Measurements from ENCODE around the gene ADCYAP1R1.

The ADCYAP1R1 gene

DNA sequence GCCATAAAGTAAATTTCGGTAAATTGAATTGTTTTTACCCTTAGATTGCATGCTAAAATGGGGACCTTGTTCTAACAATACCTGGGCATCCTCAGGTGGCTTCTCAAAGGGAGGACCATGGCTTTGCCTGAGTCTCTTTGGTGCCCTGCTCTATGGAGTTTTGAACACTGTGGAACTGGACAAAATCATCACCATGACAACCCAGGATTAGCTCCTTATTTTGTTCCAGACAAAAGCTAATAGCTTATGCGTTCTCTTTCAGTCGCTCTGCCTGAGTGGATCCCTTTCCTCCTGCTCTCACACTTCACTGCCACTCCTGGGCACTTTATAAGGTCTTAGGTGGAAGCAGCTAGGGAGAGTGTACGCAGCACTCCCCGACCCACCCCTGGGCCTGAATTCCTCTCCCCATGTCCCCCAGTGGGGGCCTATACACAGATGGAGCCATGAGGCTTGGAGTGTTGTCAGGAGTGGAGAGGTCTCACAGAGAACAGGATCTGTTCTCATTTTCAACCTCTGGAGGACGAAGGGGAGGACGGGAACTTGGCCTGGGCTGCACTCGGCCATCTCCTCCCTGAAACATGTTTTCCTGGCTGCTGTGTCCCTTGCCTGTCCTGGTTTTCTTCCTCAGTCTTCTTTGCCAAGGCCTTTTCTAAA, 19.0 kb downstream of the ADCYAP1R1 start:
- no peak for TF ChIP-seq TAF1 (IDR thresholded peaks at IDR 0.05; ENCODE audit: borderline replicate concordance, low read depth, low read length)
- no peak for TF ChIP-seq POLR2A (IDR thresholded peaks at IDR 0.05; ENCODE audit: low read depth, low read length)
- no peak for TF ChIP-seq POLR2AphosphoS5 (IDR thresholded peaks at IDR 0.05; ENCODE audit: low read depth, low read length)
- no peak for DNase-seq (ENCODE audit: insufficient read length)
- no peak for FAIRE-seq

DNA sequence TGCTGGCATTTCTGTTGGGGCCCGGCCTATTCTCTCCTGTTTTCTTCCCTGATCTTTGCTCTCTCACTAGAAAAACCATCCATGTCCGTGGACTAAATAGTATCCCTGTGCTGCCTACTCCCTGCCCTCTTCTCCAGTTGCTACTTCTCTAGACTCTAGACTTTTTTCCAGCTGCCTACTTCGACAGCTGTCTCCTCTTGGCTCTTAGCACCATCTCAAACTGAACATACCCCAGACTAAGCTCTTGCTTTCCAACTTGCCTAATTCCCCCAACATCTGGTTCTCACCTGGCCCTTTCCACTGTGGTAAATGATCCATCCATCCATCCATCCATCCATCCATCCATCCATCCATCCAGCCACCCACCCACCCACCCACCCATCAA, 19.5 kb downstream of the ADCYAP1R1 start:
- no peak for FAIRE-seq
- TF ChIP-seq POLR2AphosphoS5 (IDR thresholded peaks at IDR 0.05; ENCODE audit: low read depth, low read length) = no peak
- DNase-seq (ENCODE audit: insufficient read length) = no peak

DNA sequence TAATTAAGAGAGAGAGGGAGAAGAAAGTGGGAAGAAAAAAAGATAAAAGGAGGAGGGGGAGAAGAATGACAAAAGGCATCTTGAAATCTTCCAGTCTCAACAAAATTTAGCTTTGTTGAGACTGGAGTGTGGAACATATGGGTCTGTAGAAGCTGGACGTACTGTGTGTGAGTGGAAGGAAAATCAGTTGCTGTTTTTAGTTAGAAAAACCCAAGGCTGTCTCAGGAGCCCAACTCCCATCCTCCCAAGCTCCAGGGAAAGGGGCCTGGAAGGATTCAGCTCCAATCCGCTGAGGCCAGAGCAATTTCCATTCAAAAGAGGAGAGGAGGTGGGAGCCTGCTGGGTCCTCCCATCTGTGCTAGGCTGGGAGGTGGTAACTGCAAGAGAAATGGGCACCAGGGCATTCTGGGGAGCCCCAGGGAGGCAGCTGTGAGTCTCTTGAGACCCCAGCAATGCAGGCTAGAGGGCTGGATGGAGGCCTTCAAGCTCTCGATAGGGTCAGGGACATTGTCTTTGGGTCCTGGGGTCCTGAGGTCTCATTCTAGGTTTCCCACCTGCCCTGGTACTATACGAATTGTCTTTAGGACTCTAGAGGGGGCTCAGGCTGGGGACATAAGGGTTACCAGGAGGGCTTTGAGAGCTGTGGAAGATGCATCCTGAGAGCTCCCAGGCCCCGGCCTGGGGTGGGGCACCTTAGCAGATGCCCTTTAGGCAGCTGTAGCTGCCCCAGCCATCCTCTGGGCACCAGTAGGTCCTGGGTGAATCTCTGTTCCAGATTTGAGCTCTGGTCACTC, 21.4 kb downstream of the ADCYAP1R1 start:
- FAIRE-seq = no peak
- DNase-seq (ENCODE audit: insufficient read length) = no peak
- TF ChIP-seq POLR2AphosphoS5 (IDR thresholded peaks at IDR 0.05; ENCODE audit: low read depth, low read length) (no peak), POLR2A (IDR thresholded peaks at IDR 0.05; ENCODE audit: low read depth, low read length) (no peak), TAF1 (IDR thresholded peaks at IDR 0.05; ENCODE audit: borderline replicate concordance, low read depth, low read length) (no peak)

DNA sequence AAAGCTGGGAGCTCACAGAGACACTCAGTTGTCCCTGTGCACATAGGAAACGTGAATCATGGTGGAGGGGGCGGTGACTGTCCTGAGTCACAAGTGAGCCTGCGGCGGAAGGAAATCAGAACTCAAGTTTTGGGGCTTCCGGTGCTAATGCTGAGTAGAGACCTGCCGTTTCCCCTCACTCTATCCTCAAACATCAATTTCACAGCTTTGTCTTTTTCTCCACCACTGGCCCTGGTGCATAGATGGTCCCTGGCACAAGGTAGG, 21.9 kb downstream of the ADCYAP1R1 start:
- TF ChIP-seq POLR2AphosphoS5 (IDR thresholded peaks at IDR 0.05; ENCODE audit: low read depth, low read length) = no peak
- no peak for TF ChIP-seq POLR2A (IDR thresholded peaks at IDR 0.05; ENCODE audit: low read depth, low read length)
- TF ChIP-seq TAF1 (IDR thresholded peaks at IDR 0.05; ENCODE audit: borderline replicate concordance, low read depth, low read length) = no peak
- DNase-seq (ENCODE audit: insufficient read length) (no peak), FAIRE-seq (no peak)

DNA sequence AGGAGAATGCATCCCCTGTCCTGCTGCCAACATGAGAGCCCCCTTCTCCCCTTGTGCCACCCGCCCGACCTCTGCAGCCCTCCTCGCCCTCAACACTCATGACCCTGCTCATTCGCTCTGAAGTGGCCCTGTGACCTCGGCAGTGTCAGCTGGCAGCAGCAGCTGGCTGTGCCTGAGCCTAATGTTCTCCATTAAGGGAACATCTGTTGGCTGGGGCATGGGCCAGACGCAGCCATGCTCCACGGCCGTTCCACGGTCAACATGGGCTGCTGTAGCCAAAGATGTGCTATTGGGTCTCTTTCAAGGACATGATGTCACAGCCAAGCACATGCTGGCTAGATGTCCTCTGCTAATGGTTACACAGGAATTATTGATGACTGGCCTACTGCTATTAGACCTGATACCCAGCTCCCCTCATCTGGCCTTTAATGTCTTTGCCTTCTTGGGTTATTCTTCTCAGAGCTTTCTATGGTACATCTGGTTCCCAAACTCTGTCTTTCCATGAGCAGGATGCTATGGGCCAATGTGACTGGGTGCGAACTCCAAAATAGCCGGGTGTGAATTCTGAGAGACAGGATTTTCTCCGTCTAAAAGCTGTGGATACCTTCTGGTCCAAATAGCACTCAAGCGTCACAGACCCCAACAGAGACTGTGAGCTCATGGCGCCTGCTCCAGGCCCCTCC, 22.4 kb downstream of the ADCYAP1R1 start:
- DNase-seq (ENCODE audit: insufficient read length) (no peak), FAIRE-seq (no peak)
- TF ChIP-seq POLR2AphosphoS5 (IDR thresholded peaks at IDR 0.05; ENCODE audit: low read depth, low read length) (no peak), POLR2A (IDR thresholded peaks at IDR 0.05; ENCODE audit: low read depth, low read length) (no peak), TAF1 (IDR thresholded peaks at IDR 0.05; ENCODE audit: borderline replicate concordance, low read depth, low read length) (no peak)

DNA sequence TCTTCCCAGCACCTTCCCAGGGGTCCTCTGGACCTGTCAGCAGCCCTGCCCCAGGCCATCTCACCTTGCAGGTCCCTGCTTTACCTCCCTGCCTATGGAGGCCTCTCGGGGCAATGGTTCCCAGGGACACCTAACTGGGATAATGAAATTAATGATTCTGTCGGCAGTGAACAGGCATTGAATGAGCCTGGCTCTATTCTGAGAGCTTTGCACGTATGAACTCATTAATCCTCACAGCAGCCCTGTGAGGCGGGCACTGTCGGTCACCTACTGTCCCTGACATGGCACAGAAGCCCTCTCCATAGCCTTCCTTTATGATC, 22.9 kb downstream of the ADCYAP1R1 start:
- FAIRE-seq = no peak
- DNase-seq (ENCODE audit: insufficient read length) = no peak
- no peak for TF ChIP-seq POLR2A (IDR thresholded peaks at IDR 0.05; ENCODE audit: low read depth, low read length)
- TF ChIP-seq POLR2AphosphoS5 (IDR thresholded peaks at IDR 0.05; ENCODE audit: low read depth, low read length) = no peak
- TF ChIP-seq TAF1 (IDR thresholded peaks at IDR 0.05; ENCODE audit: borderline replicate concordance, low read depth, low read length) = no peak

DNA sequence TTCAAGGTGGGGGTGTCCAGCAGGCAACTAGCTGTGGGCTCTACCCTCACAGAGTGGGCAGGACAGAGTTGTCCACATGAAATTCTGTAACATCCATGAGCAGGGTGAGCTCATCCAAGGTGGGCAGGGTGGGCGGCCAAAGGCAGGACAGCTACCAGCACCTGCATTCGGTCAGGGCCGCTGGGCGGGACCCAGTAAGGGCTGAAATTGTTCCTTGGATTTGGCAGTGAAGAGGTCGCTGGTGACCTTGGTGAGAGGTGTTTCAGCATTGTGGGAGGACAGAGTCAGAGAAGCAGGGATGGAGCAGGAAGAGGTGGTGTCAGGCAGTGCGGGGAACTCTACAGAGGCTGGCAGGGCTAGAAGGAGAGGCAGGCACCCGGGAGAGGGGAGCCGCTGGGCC, 23.9 kb downstream of the ADCYAP1R1 start:
- FAIRE-seq (no peak), DNase-seq (ENCODE audit: insufficient read length) (no peak)
- TF ChIP-seq POLR2A (IDR thresholded peaks at IDR 0.05; ENCODE audit: low read depth, low read length) = no peak
- TF ChIP-seq POLR2AphosphoS5 (IDR thresholded peaks at IDR 0.05; ENCODE audit: low read depth, low read length) = no peak
- no peak for TF ChIP-seq TAF1 (IDR thresholded peaks at IDR 0.05; ENCODE audit: borderline replicate concordance, low read depth, low read length)

DNA sequence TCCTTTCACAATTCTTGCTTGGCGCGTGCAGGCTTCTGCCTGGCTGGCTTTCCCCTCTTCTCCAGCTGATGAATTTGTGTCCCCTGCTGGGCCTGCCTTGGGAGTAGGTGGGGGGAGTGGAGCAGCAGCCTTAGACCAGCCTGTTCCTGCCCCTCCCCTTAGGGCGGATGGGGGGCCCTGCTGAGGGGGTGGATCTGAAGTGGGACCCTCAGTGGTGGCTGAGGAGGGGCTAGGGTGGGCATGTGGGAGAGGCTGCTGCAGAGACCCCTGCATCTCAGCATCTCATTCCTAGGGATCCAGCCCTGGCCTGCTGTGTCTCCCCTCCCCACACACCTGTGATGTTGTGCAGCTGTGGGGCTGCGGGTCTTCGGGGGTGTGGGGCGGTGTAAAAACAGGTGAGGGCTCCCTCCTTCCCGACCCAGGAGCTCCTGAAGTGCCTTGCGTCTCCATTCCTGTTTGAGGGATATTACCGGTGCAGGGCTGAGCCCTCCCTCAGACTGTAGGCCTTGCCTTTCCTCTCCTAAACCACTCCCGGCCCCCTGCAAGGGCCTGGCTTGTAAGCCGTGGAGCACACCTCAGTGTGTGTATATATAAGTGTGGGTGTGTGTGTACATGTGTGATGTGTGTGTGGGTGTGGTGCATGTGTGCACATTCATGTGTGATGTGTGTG, 24.7 kb downstream of the ADCYAP1R1 start:
- FAIRE-seq = no peak
- no peak for TF ChIP-seq TAF1 (IDR thresholded peaks at IDR 0.05; ENCODE audit: borderline replicate concordance, low read depth, low read length)
- DNase-seq (ENCODE audit: insufficient read length) = no peak

DNA sequence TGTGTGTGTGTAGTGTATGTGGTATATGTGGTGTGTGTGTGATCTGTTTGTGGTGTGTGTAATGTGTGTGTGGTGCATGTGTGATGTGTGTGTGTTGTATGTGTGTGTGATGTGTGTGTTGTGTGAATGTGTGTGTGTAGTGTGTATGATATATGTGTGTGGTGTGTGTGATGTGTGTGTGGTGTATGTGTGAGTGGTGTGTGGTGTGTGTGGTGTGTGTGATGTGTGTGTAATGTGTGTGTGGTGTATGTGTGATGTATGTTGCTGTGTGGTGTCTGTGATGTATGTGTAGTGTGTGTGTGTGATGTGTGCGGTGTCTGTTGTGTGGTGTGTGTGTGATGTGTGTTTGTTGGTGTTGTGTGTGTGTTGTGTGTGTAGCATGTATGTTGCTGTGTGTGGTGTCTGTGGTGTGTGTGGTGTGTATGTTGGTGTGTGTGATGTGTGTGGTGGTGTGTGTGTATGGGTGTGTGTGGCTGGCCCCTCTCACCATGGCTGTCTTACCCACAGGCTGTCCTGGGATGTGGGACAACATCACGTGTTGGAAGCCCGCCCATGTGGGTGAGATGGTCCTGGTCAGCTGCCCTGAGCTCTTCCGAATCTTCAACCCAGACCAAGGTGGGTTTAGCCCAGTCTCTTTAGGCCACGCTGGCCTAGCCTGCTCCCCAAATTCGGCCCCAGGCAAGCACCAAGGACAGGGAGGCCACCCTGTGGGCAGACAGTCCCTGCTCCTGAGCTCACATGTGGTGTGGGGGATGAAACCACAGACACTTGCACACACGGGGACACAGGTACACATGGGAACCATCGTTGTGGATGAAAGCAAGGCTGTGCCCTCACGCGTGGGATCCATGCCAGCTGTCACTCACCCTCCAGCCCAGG, 25.6 kb downstream of the ADCYAP1R1 start:
- TF ChIP-seq POLR2A (IDR thresholded peaks at IDR 0.05; ENCODE audit: low read depth, low read length) (no peak), POLR2AphosphoS5 (IDR thresholded peaks at IDR 0.05; ENCODE audit: low read depth, low read length) (no peak), TAF1 (IDR thresholded peaks at IDR 0.05; ENCODE audit: borderline replicate concordance, low read depth, low read length) (no peak)
- DNase-seq (ENCODE audit: insufficient read length) = no peak
- peak; percentile 78 for FAIRE-seq

DNA sequence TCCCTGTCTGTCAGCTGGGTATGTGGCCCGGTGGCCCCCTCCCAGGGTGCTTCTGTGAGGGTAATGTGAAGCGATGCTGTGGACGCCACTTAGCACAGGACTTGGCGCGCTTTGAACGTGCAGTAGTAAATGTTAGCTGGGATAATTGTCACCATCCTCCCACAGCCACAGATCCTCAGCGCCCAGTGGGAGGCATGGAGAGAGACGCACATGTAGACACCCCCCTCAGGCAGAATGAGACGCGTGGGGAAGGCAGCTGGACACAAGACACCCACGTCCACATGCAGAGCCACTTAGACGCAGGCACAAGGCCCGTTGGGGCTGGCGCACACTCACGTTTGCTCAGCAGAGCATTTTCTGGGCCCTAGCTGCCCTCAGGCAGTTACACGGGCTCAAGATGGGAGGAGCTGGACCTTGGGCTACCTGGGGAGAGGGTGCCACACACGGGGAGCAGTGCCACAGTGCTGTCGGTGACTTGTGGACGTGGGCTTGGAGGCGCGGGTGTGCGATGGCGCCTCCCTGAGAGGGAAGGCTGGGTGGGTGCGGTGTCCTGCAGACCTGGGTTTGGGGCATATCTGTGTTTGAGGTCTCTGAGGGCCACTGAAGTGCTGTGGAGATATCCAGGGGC, 26.4 kb downstream of the ADCYAP1R1 start:
- TF ChIP-seq POLR2AphosphoS5 (IDR thresholded peaks at IDR 0.05; ENCODE audit: low read depth, low read length) = no peak
- no peak for TF ChIP-seq POLR2A (IDR thresholded peaks at IDR 0.05; ENCODE audit: low read depth, low read length)
- TF ChIP-seq TAF1 (IDR thresholded peaks at IDR 0.05; ENCODE audit: borderline replicate concordance, low read depth, low read length) = no peak
- DNase-seq (ENCODE audit: insufficient read length) = no peak
- FAIRE-seq = no peak
